Stimulated activated effector memory CD8-positive, alpha-beta T cell treated with anti-CD3 and anti-CD28 coated beads, Interleukin-12 subunit alpha, Interleukin-12 subunit beta, amount 100 ng/mL, for 72 hours (primary cell): ENCODE measurements around the gene REEP6.

Experiments used
- ATAC-seq: fragments of 150-1000 bp; cut with Tn5 transposase; 2 replicates; pipeline ENCODE4 v1.10.0; 2021
- DNase-seq, 2 donors: peaks; one replicate each; pipeline ENCODE4 v3.0.0; 2021 to 2022; ENCODE audit warnings: low spot score in 2 of 2
- H3K27ac Mint-ChIP-seq: one replicate; pipeline ENCODE4 v1.8.0; 2022; ENCODE audit warnings: mild to moderate bottlenecking, mixed read lengths
- H3K36me3 Mint-ChIP-seq: one replicate; pipeline ENCODE4 v1.8.0; 2022; ENCODE audit warnings: mild to moderate bottlenecking, mixed read lengths
- H3K4me1 Mint-ChIP-seq: one replicate; pipeline ENCODE4 v1.8.0; 2022; ENCODE audit warnings: mixed read lengths
- H3K4me3 Mint-ChIP-seq: one replicate; pipeline ENCODE4 v1.8.0; 2022; ENCODE audit warnings: mild to moderate bottlenecking, mixed read lengths
- H3K9me3 Mint-ChIP-seq: one replicate; pipeline ENCODE4 v1.8.0; 2022; ENCODE audit warnings: mixed read lengths

REEP6 gene

GRCh38 chr19:1503925-1504773, 13.2 kb downstream of the REEP6 start:
- H3K4me1 Mint-ChIP-seq = peaks cover 15% of the 10 kb centered on the region
- DNase-seq = no peak
- no peaks in the 10 kb centered on the region for H3K9me3 Mint-ChIP-seq
- peaks cover 6% of the 10 kb centered on the region for H3K36me3 Mint-ChIP-seq
- no peak overlapping the region for H3K27ac Mint-ChIP-seq
- no peak overlapping the region for H3K4me3 Mint-ChIP-seq
- no peak for ATAC-seq

- H3K27ac Mint-ChIP-seq = no peak overlapping the region
Measured at GRCh38 chr19:1505012-1505411, 14.0 kb downstream of the REEP6 start.

GRCh38 chr19:1505991-1506881, 15.3 kb downstream of the REEP6 start:
- Mint-ChIP-seq H3K27ac (no peak overlapping the region), H3K4me1 (peaks cover 24% of the 10 kb centered on the region), H3K9me3 (no peaks in the 10 kb centered on the region), H3K36me3 (peaks cover 6% of the 10 kb centered on the region), H3K4me3 (no peak overlapping the region)
- ATAC-seq (no peak), DNase-seq (no peak)

More at GRCh38 chr19:1505012-1505411, 14.0 kb downstream of the REEP6 start:
- Mint-ChIP-seq H3K36me3 (peaks cover 6% of the 10 kb centered on the region), H3K4me1 (peaks cover 22% of the 10 kb centered on the region), H3K4me3 (no peak overlapping the region), H3K9me3 (no peaks in the 10 kb centered on the region)
- no peak for ATAC-seq
- no peak for DNase-seq

GRCh38 chr19:1507192-1507660, 16.2 kb downstream of the REEP6 start:
- H3K4me3 Mint-ChIP-seq = peak overlapping the region; percentile 82
- no peaks in the 10 kb centered on the region for H3K9me3 Mint-ChIP-seq
- H3K36me3 Mint-ChIP-seq = peaks cover 6% of the 10 kb centered on the region
- ATAC-seq (no peak), DNase-seq (no peak)
- peaks cover 25% of the 10 kb centered on the region for H3K4me1 Mint-ChIP-seq
- H3K27ac Mint-ChIP-seq = peak overlapping the region; percentile 83

GRCh38 chr19:1507763-1508506, 17.0 kb downstream of the REEP6 start:
- Mint-ChIP-seq H3K9me3 (no peaks in the 10 kb centered on the region), H3K4me1 (peaks cover 31% of the 10 kb centered on the region), H3K36me3 (peaks cover 6% of the 10 kb centered on the region), H3K4me3 (peak overlapping the region; percentile 82), H3K27ac (peak overlapping the region; percentile 83)
- DNase-seq (peak; percentile 70 to 93), ATAC-seq (peak; percentile 91)

- Mint-ChIP-seq H3K27ac (no peak overlapping the region), H3K36me3 (peaks cover 6% of the 10 kb centered on the region), H3K9me3 (no peaks in the 10 kb centered on the region), H3K4me1 (peaks cover 31% of the 10 kb centered on the region), H3K4me3 (peak overlapping the region; percentile 82)
- no peak for DNase-seq
- ATAC-seq = no peak
Measured at GRCh38 chr19:1508507-1508856, 17.5 kb downstream of the REEP6 start.

GRCh38 chr19:1509602-1510441, 18.8 kb downstream of the REEP6 start:
- H3K27ac Mint-ChIP-seq = peak overlapping the region; percentile 21
- no peak for DNase-seq
- H3K36me3 Mint-ChIP-seq = peaks cover 14% of the 10 kb centered on the region
- no peaks in the 10 kb centered on the region for H3K9me3 Mint-ChIP-seq
- H3K4me3 Mint-ChIP-seq = no peak overlapping the region
- H3K4me1 Mint-ChIP-seq = peaks cover 37% of the 10 kb centered on the region
- ATAC-seq = no peak

- Mint-ChIP-seq H3K4me3 (no peak overlapping the region), H3K27ac (no peak overlapping the region), H3K4me1 (peaks cover 37% of the 10 kb centered on the region), H3K9me3 (no peaks in the 10 kb centered on the region), H3K36me3 (peaks cover 14% of the 10 kb centered on the region)
- DNase-seq = no peak
- ATAC-seq = no peak
Measured at GRCh38 chr19:1510442-1510806, 19.4 kb downstream of the REEP6 start.

- DNase-seq = no peak
- Mint-ChIP-seq H3K4me1 (peaks cover 37% of the 10 kb centered on the region), H3K36me3 (peaks cover 14% of the 10 kb centered on the region), H3K4me3 (no peak overlapping the region), H3K9me3 (no peaks in the 10 kb centered on the region), H3K27ac (no peak overlapping the region)
- no peak for ATAC-seq
Measured at GRCh38 chr19:1510807-1511206, 19.8 kb downstream of the REEP6 start.

GRCh38 chr19:1511318-1512317, 20.6 kb downstream of the REEP6 start:
- peaks cover 14% of the 10 kb centered on the region for H3K36me3 Mint-ChIP-seq
- DNase-seq = no peak
- no peak for ATAC-seq
- no peak overlapping the region for H3K27ac Mint-ChIP-seq
- H3K4me1 Mint-ChIP-seq = peaks cover 31% of the 10 kb centered on the region
- H3K9me3 Mint-ChIP-seq = no peaks in the 10 kb centered on the region
- H3K4me3 Mint-ChIP-seq = peak overlapping the region; percentile 68

GRCh38 chr19:1512671-1513498, 21.9 kb downstream of the REEP6 start, which contains the start of gene ADAMTSL5:
ADAMTSL5 (minus strand) TSS chr19:1513019; CDS start chr19:1510943, 2,076 bp downstream.
- ATAC-seq (peak; percentile 92), DNase-seq (peak; percentile 65 to 83)
- Mint-ChIP-seq H3K4me3 (peak within 1 kb of the TSS; percentile 68), H3K4me1 (peaks cover 25% of the 10 kb centered on the region), H3K9me3 (no peaks in the 10 kb centered on the region), H3K27ac (peak within 1 kb of the TSS; percentile 37), H3K36me3 (peaks cover 9% of the 10 kb centered on the region)

GRCh38 chr19:1513499-1514294, 22.7 kb downstream of the REEP6 start:
- H3K4me3 Mint-ChIP-seq = peak overlapping the region; percentile 68
- DNase-seq (peak; percentile 71 to 82), ATAC-seq (peak; percentile 70)

More at GRCh38 chr19:1513499-1514294, 22.7 kb downstream of the REEP6 start:
- H3K27ac Mint-ChIP-seq = no peak overlapping the region
- peaks cover 22% of the 10 kb centered on the region for H3K4me1 Mint-ChIP-seq
- no peaks in the 10 kb centered on the region for H3K9me3 Mint-ChIP-seq
- H3K36me3 Mint-ChIP-seq = peaks cover 8% of the 10 kb centered on the region
